ENCODE data around the gene SNX10. TPM values are rescaled to one million over a fixed set of nuclear protein-coding genes. Genes with fewer than 3 reads are reported as not detected.

The SNX10 gene
- total and polyA plus RNA-seq, 2 donors (not counting 1 experiment from before 2014, with no cell fraction given), result under 0.01 to 0.41 TPM

GRCh38 chr7:26329520-26330255, 38.0 kb downstream of the SNX10 start:
- no peak for DNase-seq (ENCODE audit: low read depth in 2 of 2)
- Histone ChIP-seq H4K20me1 (ENCODE audit: control insufficient read depth, extremely low read depth, insufficient read depth, low read length) (no peaks in the 10 kb centered on the region), H3K9me3 (ENCODE audit: control insufficient read depth, insufficient read depth, low read depth, low read length) (no peaks in the 10 kb centered on the region), H2AFZ (ENCODE audit: low read length) (no peak overlapping the region), H3K4me1 (ENCODE audit: control insufficient read depth, extremely low read depth, insufficient read depth, low read length) (no peaks in the 10 kb centered on the region), H3K27ac (ENCODE audit: insufficient read depth, low read length) (no peak overlapping the region), H3K36me3 (ENCODE audit: control insufficient read depth, insufficient read depth, low read length) (no peaks in the 10 kb centered on the region), H3K4me2 (ENCODE audit: extremely low read depth, insufficient read depth, low read length) (no peak overlapping the region), H3K79me2 (ENCODE audit: control insufficient read depth, insufficient read depth, low read length) (no peaks in the 10 kb centered on the region), H3K9ac (ENCODE audit: insufficient read depth, low read length) (no peak overlapping the region), H3K27me3 (ENCODE audit: control insufficient read depth, insufficient read depth, low read length) (no peaks in the 10 kb centered on the region), H3K4me3 (replicated peaks in 1 of 4; ENCODE audit: control extremely low read depth in 1 of 4, insufficient read depth in 1 of 4, low read depth in 3 of 4, low read length in 4 of 4) (no peak overlapping the region)
- TF ChIP-seq EZH2 (IDR thresholded peaks at IDR 0.05; ENCODE audit: low read length, missing control alignments), result no peak
- TF ChIP-seq CTCF (conservative IDR thresholded peaks at IDR 0.05 in 1 of 2, IDR thresholded peaks at IDR 0.05 in 1 of 2; ENCODE audit: low read depth in 1 of 2, low read length in 2 of 2), result no peak

- Histone ChIP-seq H3K4me1 (ENCODE audit: control insufficient read depth, extremely low read depth, insufficient read depth, low read length) (no peaks in the 10 kb centered on the region), H3K9me3 (ENCODE audit: control insufficient read depth, insufficient read depth, low read depth, low read length) (no peaks in the 10 kb centered on the region), H3K79me2 (ENCODE audit: control insufficient read depth, insufficient read depth, low read length) (no peaks in the 10 kb centered on the region), H3K27ac (ENCODE audit: insufficient read depth, low read length) (no peak overlapping the region), H3K4me3 (replicated peaks in 1 of 4; ENCODE audit: control extremely low read depth in 1 of 4, insufficient read depth in 1 of 4, low read depth in 3 of 4, low read length in 4 of 4) (no peak overlapping the region), H3K4me2 (ENCODE audit: extremely low read depth, insufficient read depth, low read length) (no peak overlapping the region), H3K36me3 (ENCODE audit: control insufficient read depth, insufficient read depth, low read length) (no peaks in the 10 kb centered on the region), H4K20me1 (ENCODE audit: control insufficient read depth, extremely low read depth, insufficient read depth, low read length) (no peaks in the 10 kb centered on the region), H3K27me3 (ENCODE audit: control insufficient read depth, insufficient read depth, low read length) (no peaks in the 10 kb centered on the region), H3K9ac (ENCODE audit: insufficient read depth, low read length) (no peak overlapping the region), H2AFZ (ENCODE audit: low read length) (no peak overlapping the region)
- TF ChIP-seq EZH2 (IDR thresholded peaks at IDR 0.05; ENCODE audit: low read length, missing control alignments) (no peak), CTCF (conservative IDR thresholded peaks at IDR 0.05 in 1 of 2, IDR thresholded peaks at IDR 0.05 in 1 of 2; ENCODE audit: low read depth in 1 of 2, low read length in 2 of 2) (no peak)
- DNase-seq (ENCODE audit: low read depth in 2 of 2), result no peak
These were observed 39.5 kb downstream of the SNX10 start for GRCh38 chr7:26331113-26331512.

- Histone ChIP-seq H3K4me3 (replicated peaks in 1 of 4; ENCODE audit: control extremely low read depth in 1 of 4, insufficient read depth in 1 of 4, low read depth in 3 of 4, low read length in 4 of 4) (no peak overlapping the region), H3K36me3 (ENCODE audit: control insufficient read depth, insufficient read depth, low read length) (no peaks in the 10 kb centered on the region), H3K79me2 (ENCODE audit: control insufficient read depth, insufficient read depth, low read length) (no peaks in the 10 kb centered on the region), H3K9me3 (ENCODE audit: control insufficient read depth, insufficient read depth, low read depth, low read length) (no peaks in the 10 kb centered on the region), H3K4me2 (ENCODE audit: extremely low read depth, insufficient read depth, low read length) (no peak overlapping the region), H3K27ac (ENCODE audit: insufficient read depth, low read length) (no peak overlapping the region), H4K20me1 (ENCODE audit: control insufficient read depth, extremely low read depth, insufficient read depth, low read length) (no peaks in the 10 kb centered on the region), H2AFZ (ENCODE audit: low read length) (no peak overlapping the region), H3K27me3 (ENCODE audit: control insufficient read depth, insufficient read depth, low read length) (no peaks in the 10 kb centered on the region), H3K4me1 (ENCODE audit: control insufficient read depth, extremely low read depth, insufficient read depth, low read length) (no peaks in the 10 kb centered on the region), H3K9ac (ENCODE audit: insufficient read depth, low read length) (no peak overlapping the region)
- DNase-seq (ENCODE audit: low read depth in 2 of 2), result no peak
- TF ChIP-seq CTCF (conservative IDR thresholded peaks at IDR 0.05 in 1 of 2, IDR thresholded peaks at IDR 0.05 in 1 of 2; ENCODE audit: low read depth in 1 of 2, low read length in 2 of 2) (no peak), EZH2 (IDR thresholded peaks at IDR 0.05; ENCODE audit: low read length, missing control alignments) (no peak)
These were observed 40.1 kb downstream of the SNX10 start for GRCh38 chr7:26331789-26332188.

All from fibroblast of lung (primary cell).